ENCODE data around the gene LYL1.

LYL1 gene

GRCh38 chr19:13094771-13095392 lies 7.8 kb downstream of the LYL1 start:
- in situ Hi-C loops (cut with MboI; ENCODE audit: low sequenced_read_pairs): no loop called here

GRCh38 chr19:13094106-13094504 lies 8.6 kb downstream of the LYL1 start:
- in situ Hi-C loops (cut with MboI; ENCODE audit: low sequenced_read_pairs): no loop called here

GRCh38 chr19:13093407-13094105 lies 9.1 kb downstream of the LYL1 start:
- in situ Hi-C loops (cut with MboI; ENCODE audit: low sequenced_read_pairs): no loop called here

GRCh38 chr19:13092606-13093235 lies 9.9 kb downstream of the LYL1 start:
- in situ Hi-C loops (cut with MboI; ENCODE audit: low sequenced_read_pairs): no loop called here

GRCh38 chr19:13092158-13092543 lies 10.5 kb downstream of the LYL1 start:
- in situ Hi-C loops (cut with MboI; ENCODE audit: low sequenced_read_pairs): no loop called here

GRCh38 chr19:13091400-13092157 lies 11.1 kb downstream of the LYL1 start:
- in situ Hi-C loops (cut with MboI; ENCODE audit: low sequenced_read_pairs): no loop called here

GRCh38 chr19:13090511-13091231 lies 12.0 kb downstream of the LYL1 start:
- in situ Hi-C loops (cut with MboI; ENCODE audit: low sequenced_read_pairs): no loop called here

GRCh38 chr19:13089857-13090507 lies 12.7 kb downstream of the LYL1 start:
- in situ Hi-C loops (cut with MboI; ENCODE audit: low sequenced_read_pairs): no loop called here

GRCh38 chr19:13089139-13089856 lies 13.4 kb downstream of the LYL1 start:
- in situ Hi-C loops (cut with MboI; ENCODE audit: low sequenced_read_pairs): no loop called here

- in situ Hi-C loops (cut with MboI; ENCODE audit: low sequenced_read_pairs): no loop called here
Observed at GRCh38 chr19:13087795-13088537, 14.7 kb downstream of the LYL1 start.

GRCh38 chr19:13087295-13087694 lies 15.4 kb downstream of the LYL1 start:
- in situ Hi-C loops (cut with MboI; ENCODE audit: low sequenced_read_pairs): no loop called here

- in situ Hi-C loops (cut with MboI; ENCODE audit: low sequenced_read_pairs): no loop called here
Observed at GRCh38 chr19:13086341-13086740, 16.3 kb downstream of the LYL1 start.

- in situ Hi-C loops (cut with MboI; ENCODE audit: low sequenced_read_pairs): no loop called here
Observed at GRCh38 chr19:13085666-13086065, 17.0 kb downstream of the LYL1 start.

GRCh38 chr19:13083627-13084026 lies 19.0 kb downstream of the LYL1 start:
- in situ Hi-C loops (cut with MboI; ENCODE audit: low sequenced_read_pairs): no loop called here

GRCh38 chr19:13083008-13083404 lies 19.7 kb downstream of the LYL1 start:
- in situ Hi-C loops (cut with MboI; ENCODE audit: low sequenced_read_pairs): no loop called here

- in situ Hi-C loops (cut with MboI; ENCODE audit: low sequenced_read_pairs): no loop called here
Observed at GRCh38 chr19:13082192-13083007, 20.3 kb downstream of the LYL1 start.

- in situ Hi-C loops (cut with MboI; ENCODE audit: low sequenced_read_pairs): no loop called here
Observed at GRCh38 chr19:13079542-13079986, 23.1 kb downstream of the LYL1 start.

GRCh38 chr19:13078897-13079541 lies 23.6 kb downstream of the LYL1 start:
- in situ Hi-C loops (cut with MboI; ENCODE audit: low sequenced_read_pairs): no loop called here
